ENCODE results near the gene ALPK3. TPM values are rescaled to one million over a fixed set of nuclear protein-coding genes. Genes with fewer than 3 reads are reported as not detected.

Gene ALPK3
- total RNA-seq, 1 donor from 2014 or later = 2.5 TPM

GRCh38 chr15:84869510-84869909 lies 52.4 kb downstream of the ALPK3 start:
- TF ChIP-seq POLR2AphosphoS5 (IDR thresholded peaks at IDR 0.05; ENCODE audit: insufficient read depth in 1 of 2, low read depth in 1 of 2) (no peak), POLR2A (IDR thresholded peaks at IDR 0.05) (no peak), CTCF (IDR thresholded peaks at IDR 0.05) (no peak)
- Histone ChIP-seq H3K36me3 (no peaks in the 10 kb centered on the region), H3K4me3 (no peak overlapping the region), H3K27ac (no peak overlapping the region), H3K9me3 (no peaks in the 10 kb centered on the region), H3K27me3 (no peaks in the 10 kb centered on the region), H3K4me1 (no peaks in the 10 kb centered on the region)
- no peak for DNase-seq (ENCODE audit: extremely low spot score in 2 of 2)
- intact Hi-C loops (cut with DNase I) = loop anchor here (5.0 kb wide), 1 partner anchor 48 kb away; no protein-coding TSS in a partner anchor

- no peaks in the 10 kb centered on the region for H3K4me1 ChIP-seq
- intact Hi-C loops (cut with DNase I) = no loop called here
- no peak for DNase-seq (ENCODE audit: extremely low spot score in 2 of 2)
- H3K36me3 ChIP-seq = no peaks in the 10 kb centered on the region
- H3K4me3 ChIP-seq = no peak overlapping the region
- TF ChIP-seq POLR2AphosphoS5 (IDR thresholded peaks at IDR 0.05; ENCODE audit: insufficient read depth in 1 of 2, low read depth in 1 of 2) = no peak
- TF ChIP-seq CTCF (IDR thresholded peaks at IDR 0.05) = no peak
- TF ChIP-seq POLR2A (IDR thresholded peaks at IDR 0.05) = no peak
- no peaks in the 10 kb centered on the region for H3K9me3 ChIP-seq
- H3K27me3 ChIP-seq = no peaks in the 10 kb centered on the region
- H3K27ac ChIP-seq = no peak overlapping the region
Measured at GRCh38 chr15:84871428-84871985, 54.4 kb downstream of the ALPK3 start.

GRCh38 chr15:84872009-84872910 lies 55.1 kb downstream of the ALPK3 start:
- H3K4me1 ChIP-seq = no peaks in the 10 kb centered on the region
- DNase-seq (ENCODE audit: extremely low spot score in 2 of 2) = no peak
- intact Hi-C loops (cut with DNase I) = no loop called here
- H3K36me3 ChIP-seq = no peaks in the 10 kb centered on the region
- H3K4me3 ChIP-seq = no peak overlapping the region
- peak overlapping the region; percentile 40 for H3K27ac ChIP-seq
- no peak for TF ChIP-seq POLR2A (IDR thresholded peaks at IDR 0.05)
- no peak for TF ChIP-seq POLR2AphosphoS5 (IDR thresholded peaks at IDR 0.05; ENCODE audit: insufficient read depth in 1 of 2, low read depth in 1 of 2)
- no peak for TF ChIP-seq CTCF (IDR thresholded peaks at IDR 0.05)
- no peaks in the 10 kb centered on the region for H3K27me3 ChIP-seq
- H3K9me3 ChIP-seq = no peaks in the 10 kb centered on the region

GRCh38 chr15:84873997-84874396 lies 56.8 kb downstream of the ALPK3 start:
- intact Hi-C loops (cut with DNase I) = no loop called here
- TF ChIP-seq POLR2A (IDR thresholded peaks at IDR 0.05) = no peak
- TF ChIP-seq CTCF (IDR thresholded peaks at IDR 0.05) = no peak
- no peak for TF ChIP-seq POLR2AphosphoS5 (IDR thresholded peaks at IDR 0.05; ENCODE audit: insufficient read depth in 1 of 2, low read depth in 1 of 2)
- peak overlapping the region; percentile 40 for H3K27ac ChIP-seq
- no peak overlapping the region for H3K4me3 ChIP-seq
- no peaks in the 10 kb centered on the region for H3K36me3 ChIP-seq
- no peaks in the 10 kb centered on the region for H3K4me1 ChIP-seq
- DNase-seq (ENCODE audit: extremely low spot score in 2 of 2) = no peak
- H3K27me3 ChIP-seq = no peaks in the 10 kb centered on the region
- H3K9me3 ChIP-seq = no peaks in the 10 kb centered on the region
